ENCODE data around the gene TMEM106A.

- TF ChIP-seq CTCF (IDR thresholded peaks at IDR 0.05; ENCODE audit: poor library complexity) (no peak), EZH2phosphoT487 (IDR thresholded peaks at IDR 0.05; ENCODE audit: low read depth, severe bottlenecking, unreplicated experiment) (no peak)
Measured at GRCh38 chr17:43183921-43184320, 27.8 kb upstream of the TMEM106A start.

Measured in hepatocyte (in vitro differentiated cells).